HFFc6 (cell line): Measurements from ENCODE around the gene GPR158. TPM values are rescaled to one million over a fixed set of nuclear protein-coding genes. Genes with fewer than 3 reads are reported as not detected.

ENCODE experiments used
- DNase-seq: peaks from one replicate; pipeline ENCODE4 v3.0.0-alpha.2; 2018
- H3K27ac Mint-ChIP-seq: 2 replicates; pipeline ENCODE4 v1.8.0; 2020; ENCODE audit warnings: mild to moderate bottlenecking, mixed read lengths
- H3K27me3 Mint-ChIP-seq: 2 replicates; pipeline ENCODE4 v1.8.0; 2021; ENCODE audit warnings: mild to moderate bottlenecking, moderate library complexity, mixed read lengths; ENCODE audit not compliant: insufficient read depth
- H3K36me3 Mint-ChIP-seq: 2 replicates; pipeline ENCODE4 v1.8.0; 2021; ENCODE audit warnings: low read depth, mixed read lengths
- H3K4me1 Mint-ChIP-seq: 2 replicates; pipeline ENCODE4 v1.8.0; 2020; ENCODE audit warnings: low read depth, mixed read lengths
- H3K4me3 Mint-ChIP-seq: 2 replicates; pipeline ENCODE4 v1.8.0; 2020; ENCODE audit warnings: mild to moderate bottlenecking, moderate library complexity, mixed read lengths
- H3K9me3 Mint-ChIP-seq: 2 replicates; pipeline ENCODE4 v1.8.0; 2020; ENCODE audit warnings: mild to moderate bottlenecking, mixed read lengths
- total RNA-seq, 6 experiments: library from RNA; stranded (reverse); fragmentation: NEBNext Ultra II Directional; extraction: Animal tissue kit (Norgen Biotek cat#: 25700); gene quantifications; 2 replicates in 1 of 6; 3 replicates in 5 of 6; pipeline ENCODE4 v1.2.3, GENCODE V29; 2021
- TF ChIP-seq, protein P1 (sequence below): fragments of 200-600 bp; sonication (generic); IDR thresholded peaks from 2 replicates; pipeline ENCODE4 v1.5.0; 2021; ENCODE audit warnings: antibody characterized with exemption, mild to moderate bottlenecking

GPR158 gene
- total RNA-seq, 6 experiments from 2014 or later = not detected

DNA sequence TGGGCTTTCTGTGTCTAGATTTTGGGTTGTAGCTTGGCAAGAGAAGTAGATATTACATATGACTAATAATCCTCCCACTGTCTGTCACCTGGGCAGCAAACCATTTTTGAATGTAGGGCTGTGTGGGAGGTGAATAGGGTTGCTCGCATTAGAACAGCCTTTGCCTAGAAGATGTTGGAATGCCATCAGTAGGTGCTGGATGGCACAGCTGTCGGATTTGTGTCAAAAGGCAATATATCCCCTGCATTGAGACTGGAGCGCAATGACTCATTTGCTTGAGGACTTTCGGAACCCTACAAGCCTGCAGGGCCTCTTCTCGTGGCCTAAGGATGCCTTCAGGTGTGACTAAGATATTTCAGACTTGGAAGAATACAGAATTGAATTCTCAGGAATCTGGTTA is 323.8 kb downstream of the GPR158 start:
- TF ChIP-seq, protein P1, sequence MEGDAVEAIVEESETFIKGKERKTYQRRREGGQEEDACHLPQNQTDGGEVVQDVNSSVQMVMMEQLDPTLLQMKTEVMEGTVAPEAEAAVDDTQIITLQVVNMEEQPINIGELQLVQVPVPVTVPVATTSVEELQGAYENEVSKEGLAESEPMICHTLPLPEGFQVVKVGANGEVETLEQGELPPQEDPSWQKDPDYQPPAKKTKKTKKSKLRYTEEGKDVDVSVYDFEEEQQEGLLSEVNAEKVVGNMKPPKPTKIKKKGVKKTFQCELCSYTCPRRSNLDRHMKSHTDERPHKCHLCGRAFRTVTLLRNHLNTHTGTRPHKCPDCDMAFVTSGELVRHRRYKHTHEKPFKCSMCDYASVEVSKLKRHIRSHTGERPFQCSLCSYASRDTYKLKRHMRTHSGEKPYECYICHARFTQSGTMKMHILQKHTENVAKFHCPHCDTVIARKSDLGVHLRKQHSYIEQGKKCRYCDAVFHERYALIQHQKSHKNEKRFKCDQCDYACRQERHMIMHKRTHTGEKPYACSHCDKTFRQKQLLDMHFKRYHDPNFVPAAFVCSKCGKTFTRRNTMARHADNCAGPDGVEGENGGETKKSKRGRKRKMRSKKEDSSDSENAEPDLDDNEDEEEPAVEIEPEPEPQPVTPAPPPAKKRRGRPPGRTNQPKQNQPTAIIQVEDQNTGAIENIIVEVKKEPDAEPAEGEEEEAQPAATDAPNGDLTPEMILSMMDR = no peak
- Mint-ChIP-seq H3K27me3 (no peaks in the 10 kb centered on the region), H3K36me3 (no peaks in the 10 kb centered on the region), H3K27ac (no peak overlapping the region), H3K4me1 (no peaks in the 10 kb centered on the region), H3K4me3 (no peak overlapping the region), H3K9me3 (peaks cover 29% of the 10 kb centered on the region)
- no peak for DNase-seq

DNA sequence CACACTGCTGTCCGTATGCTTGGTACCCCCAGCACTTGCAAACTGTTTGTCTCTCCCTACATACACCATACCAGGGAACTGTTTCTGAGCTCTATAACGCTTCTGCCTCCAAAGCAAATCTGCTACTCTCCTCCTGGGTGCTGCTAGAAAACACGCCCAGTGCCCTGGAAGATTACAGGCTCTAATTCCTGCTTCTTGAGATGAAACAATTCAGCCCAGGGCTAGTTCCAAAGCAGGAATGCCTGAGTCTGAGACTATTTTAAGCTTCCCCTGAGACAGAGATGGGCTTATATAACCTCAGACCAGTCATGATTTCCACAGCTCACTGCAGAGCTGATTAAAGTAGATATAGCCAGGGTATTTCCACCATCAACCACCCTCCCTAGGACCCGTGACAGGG is 327.1 kb downstream of the GPR158 start:
- no peaks in the 10 kb centered on the region for H3K36me3 Mint-ChIP-seq
- H3K4me1 Mint-ChIP-seq = no peaks in the 10 kb centered on the region
- peaks cover 35% of the 10 kb centered on the region for H3K9me3 Mint-ChIP-seq
- H3K27ac Mint-ChIP-seq = no peak overlapping the region
- no peak for DNase-seq
- no peak overlapping the region for H3K4me3 Mint-ChIP-seq
- H3K27me3 Mint-ChIP-seq = no peaks in the 10 kb centered on the region
- TF ChIP-seq, protein P1 = no peak

- H3K9me3 Mint-ChIP-seq = peaks cover 35% of the 10 kb centered on the region
- no peaks in the 10 kb centered on the region for H3K36me3 Mint-ChIP-seq
- no peak overlapping the region for H3K4me3 Mint-ChIP-seq
- H3K27me3 Mint-ChIP-seq = no peaks in the 10 kb centered on the region
- no peak overlapping the region for H3K27ac Mint-ChIP-seq
- TF ChIP-seq, protein P1 = no peak
- no peak for DNase-seq
- no peaks in the 10 kb centered on the region for H3K4me1 Mint-ChIP-seq
Observed at GRCh38 chr10:25502453-25502852, 327.7 kb downstream of the GPR158 start.

DNA sequence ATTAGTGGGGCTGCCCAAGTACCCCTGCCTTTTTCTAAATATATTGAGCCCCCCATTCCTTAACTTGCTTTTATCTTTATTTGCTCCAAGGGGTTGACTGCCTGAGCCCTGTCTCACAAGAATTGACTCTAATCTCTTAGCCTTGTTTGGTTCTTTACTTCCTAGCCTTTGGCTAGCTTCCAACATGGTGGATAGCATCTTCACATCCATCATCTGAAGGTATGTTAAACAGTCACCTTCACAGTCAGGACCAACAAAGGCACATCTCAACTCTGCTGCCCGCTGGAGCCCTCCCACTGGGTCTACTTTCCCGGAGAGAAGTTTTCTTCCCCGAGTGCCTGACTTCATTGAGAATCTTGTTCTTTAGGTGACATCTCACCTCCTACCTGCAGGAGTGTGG is 329.5 kb downstream of the GPR158 start:
- H3K27me3 Mint-ChIP-seq = no peaks in the 10 kb centered on the region
- DNase-seq = no peak
- no peaks in the 10 kb centered on the region for H3K36me3 Mint-ChIP-seq
- H3K4me1 Mint-ChIP-seq = no peaks in the 10 kb centered on the region
- H3K9me3 Mint-ChIP-seq = peaks cover 30% of the 10 kb centered on the region
- H3K4me3 Mint-ChIP-seq = no peak overlapping the region
- no peak overlapping the region for H3K27ac Mint-ChIP-seq
- TF ChIP-seq, protein P1 = no peak

- Mint-ChIP-seq H3K27me3 (no peaks in the 10 kb centered on the region), H3K9me3 (peaks cover 28% of the 10 kb centered on the region), H3K4me1 (no peaks in the 10 kb centered on the region), H3K36me3 (no peaks in the 10 kb centered on the region), H3K27ac (no peak overlapping the region), H3K4me3 (no peak overlapping the region)
- TF ChIP-seq, protein P1 = no peak
- no peak for DNase-seq
Observed at GRCh38 chr10:25504838-25505237, 330.0 kb downstream of the GPR158 start.

DNA sequence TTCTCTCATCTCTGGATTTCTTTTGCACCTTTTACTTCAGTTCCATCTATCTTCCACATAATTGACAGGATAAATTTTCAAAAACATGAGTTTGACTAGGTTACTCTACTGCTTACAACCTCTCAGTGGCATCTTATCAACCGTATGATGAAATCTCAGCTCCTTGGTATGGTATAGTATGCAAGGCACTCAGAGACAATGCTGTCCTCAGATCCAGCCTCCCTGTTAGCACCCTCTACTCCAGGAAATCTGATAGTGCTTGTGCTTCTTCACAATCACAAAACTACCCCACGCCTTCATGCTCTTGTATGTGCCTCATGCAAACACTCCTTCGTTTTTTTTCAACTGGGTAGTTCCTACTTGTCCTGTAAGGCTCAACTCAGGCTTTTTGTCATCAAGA is 330.7 kb downstream of the GPR158 start:
- Mint-ChIP-seq H3K27ac (no peak overlapping the region), H3K27me3 (no peaks in the 10 kb centered on the region), H3K36me3 (no peaks in the 10 kb centered on the region), H3K9me3 (peaks cover 23% of the 10 kb centered on the region), H3K4me3 (no peak overlapping the region), H3K4me1 (no peaks in the 10 kb centered on the region)
- TF ChIP-seq, protein P1 = no peak
- DNase-seq = no peak
